Kidney glomerular epithelial cell (primary cell): Measurements from ENCODE around the gene FGF23.

Experiments used
- DNase-seq: peaks from one replicate; lab custom pipeline; 2025; lab: John Stamatoyannopoulos, UW

Gene FGF23

DNA sequence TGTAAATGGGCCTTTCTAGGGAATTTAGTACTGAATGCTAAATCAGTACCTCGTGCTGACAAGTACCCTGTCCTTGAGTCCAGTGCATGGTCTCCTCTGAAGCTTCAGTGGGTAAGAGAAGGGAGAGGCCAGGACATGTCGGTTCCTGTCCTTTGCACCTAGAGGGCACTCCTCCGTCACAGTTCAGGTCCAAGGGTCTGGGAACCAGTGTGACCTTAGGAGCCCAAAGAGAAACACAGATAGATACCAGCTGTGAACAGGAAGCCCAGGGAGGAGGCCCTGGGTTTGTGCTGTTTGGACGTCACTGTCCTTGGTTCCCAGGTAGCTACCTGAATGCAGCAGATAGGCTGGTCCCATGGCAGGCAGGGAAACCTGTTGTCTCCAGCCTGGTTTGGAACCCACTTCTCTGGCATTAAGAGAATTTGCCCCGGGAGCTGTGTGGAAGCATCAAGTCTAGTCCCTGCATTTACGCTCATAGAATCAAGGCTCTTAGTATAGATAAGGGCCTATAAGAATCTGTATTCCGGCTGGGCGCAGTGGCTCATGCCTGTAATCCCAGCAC lies 3.9 kb upstream of the FGF23 start:
- DNase-seq, result no peak

DNA sequence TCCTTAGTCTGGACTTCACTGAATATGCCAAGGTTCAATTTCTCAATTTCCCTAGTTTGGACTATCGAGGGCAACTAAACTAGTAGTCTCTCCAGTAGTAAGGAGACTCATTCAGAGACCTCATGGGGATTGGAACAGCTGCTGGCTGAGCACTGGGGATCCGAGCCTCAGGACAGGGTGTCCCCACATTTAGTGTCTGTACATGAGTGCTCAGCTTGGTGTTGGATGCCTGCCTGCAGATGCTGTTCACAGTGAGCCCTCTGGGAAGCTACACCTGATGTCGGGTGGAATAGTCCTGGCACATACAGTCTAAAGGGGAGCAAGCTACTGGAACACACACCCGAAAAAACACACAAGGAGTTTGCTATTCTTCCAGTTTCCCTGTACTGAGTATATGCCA lies 820 bp upstream of the FGF23 start:
- no peak for DNase-seq

DNA sequence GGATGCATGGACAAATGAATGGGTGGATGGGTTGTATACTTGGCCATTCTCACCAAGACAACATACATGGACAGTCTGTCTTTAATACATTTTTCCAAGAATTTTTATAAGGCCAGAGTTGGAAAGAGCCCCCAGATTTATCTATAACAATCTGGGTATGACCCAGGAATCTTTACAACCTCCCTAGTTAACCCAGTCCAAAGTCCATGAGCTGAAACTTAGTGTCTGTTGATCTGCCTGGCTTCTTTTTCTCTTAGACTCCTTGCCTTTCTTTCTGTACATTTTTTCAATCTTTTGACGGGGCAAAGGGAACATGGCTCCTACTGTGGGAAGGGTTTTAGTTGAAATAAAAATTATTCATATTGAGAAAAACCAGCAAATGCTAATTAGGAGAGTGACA lies 740 bp downstream of the FGF23 start:
- DNase-seq, result no peak

DNA sequence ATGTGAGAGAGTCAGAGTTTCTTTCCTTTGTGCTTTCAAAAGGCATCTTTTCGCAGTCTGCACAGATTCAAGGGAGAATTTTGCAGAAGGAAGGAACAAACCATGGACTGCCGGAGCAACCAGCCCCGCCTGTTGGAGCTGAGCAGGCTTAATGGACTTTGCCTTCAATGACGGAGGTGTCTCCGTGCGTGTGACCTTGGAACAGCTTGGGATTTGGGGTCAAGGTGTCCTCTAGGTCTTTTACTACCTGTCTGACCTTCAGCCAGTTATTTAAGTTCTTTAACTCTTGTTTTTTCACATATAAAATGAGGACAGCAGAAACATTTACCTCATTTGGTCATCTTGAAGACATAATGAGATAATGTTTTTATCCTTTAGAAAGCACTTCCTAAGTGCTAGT lies 4.1 kb downstream of the FGF23 start:
- no peak for DNase-seq

DNA sequence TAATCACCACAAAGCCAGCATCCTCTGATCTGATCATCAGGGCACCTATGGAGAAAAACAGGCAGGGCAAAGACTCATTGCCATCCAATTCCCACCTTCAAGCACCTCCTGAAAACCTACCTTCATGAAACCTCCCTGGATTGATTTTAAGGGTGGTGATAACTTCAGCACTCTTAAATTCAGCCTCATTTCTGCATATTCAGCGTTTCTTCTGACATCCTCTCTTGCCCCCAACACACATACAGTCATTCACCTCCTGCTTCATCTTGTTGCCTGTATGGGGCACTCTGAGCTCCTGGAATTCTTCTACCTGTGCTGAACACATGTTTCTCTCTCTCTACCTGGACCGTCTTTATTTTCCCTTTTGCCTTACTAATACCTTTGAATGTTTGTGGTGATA lies 6.9 kb downstream of the FGF23 start:
- DNase-seq, result no peak

DNA sequence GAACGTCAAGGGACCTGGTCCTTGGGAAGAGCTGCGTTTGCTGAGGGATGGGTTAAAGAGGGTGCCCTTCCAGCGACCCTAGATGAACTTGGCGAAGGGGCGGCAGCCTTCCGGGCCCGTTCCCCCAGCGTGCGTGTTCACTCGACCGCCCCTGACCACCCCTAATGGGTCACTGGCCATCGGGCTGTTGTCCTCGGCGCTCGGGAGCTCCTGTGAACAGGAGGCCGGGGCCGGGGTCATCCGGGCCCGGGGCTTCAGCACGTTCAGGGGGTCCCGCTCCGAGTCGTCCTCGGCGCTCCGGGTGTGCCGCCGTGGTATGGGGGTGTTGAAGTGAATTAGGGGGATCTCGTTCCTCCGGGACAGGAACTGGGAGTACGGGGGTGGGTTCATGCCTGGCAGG lies 9.2 kb downstream of the FGF23 start:
- no peak for DNase-seq

DNA sequence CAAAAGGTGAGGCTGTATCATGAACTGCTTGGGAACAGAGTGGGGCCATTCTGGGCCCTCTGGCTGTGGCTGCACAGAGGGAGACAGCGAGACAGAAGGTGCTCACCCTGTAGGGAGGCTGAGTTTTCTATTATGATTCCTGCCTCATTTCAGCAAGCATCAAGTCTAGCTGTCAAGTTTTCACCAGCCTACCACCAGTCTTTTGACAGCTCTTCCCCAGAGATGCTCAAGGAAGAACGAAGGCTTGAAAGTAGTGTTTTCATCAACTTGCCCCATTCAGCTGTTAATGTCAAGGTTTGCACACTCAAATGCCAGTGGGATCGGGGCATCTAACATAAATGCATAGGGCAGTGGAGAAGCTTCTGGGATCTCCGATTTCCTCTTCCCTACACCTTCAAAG lies 10.0 kb downstream of the FGF23 start:
- no peak for DNase-seq

DNA sequence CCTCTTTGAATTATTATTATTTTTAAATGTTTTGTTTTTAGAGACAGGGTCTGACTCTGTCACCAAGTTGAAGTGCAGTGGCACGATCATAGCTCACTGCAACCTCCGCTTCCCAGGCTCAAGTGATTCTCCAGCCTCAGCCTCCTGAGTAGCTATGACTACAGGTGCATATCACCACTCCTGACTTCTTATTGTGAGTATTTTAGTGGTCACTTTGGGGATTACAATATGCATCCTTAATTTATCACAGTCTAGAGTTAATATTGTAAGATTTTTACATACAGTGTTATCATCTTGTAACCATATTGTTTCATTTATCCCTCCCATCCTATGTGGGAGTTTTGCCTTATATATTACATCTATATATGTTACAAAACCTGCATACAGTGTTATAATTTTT lies 13.4 kb downstream of the FGF23 start:
- no peak for DNase-seq

DNA sequence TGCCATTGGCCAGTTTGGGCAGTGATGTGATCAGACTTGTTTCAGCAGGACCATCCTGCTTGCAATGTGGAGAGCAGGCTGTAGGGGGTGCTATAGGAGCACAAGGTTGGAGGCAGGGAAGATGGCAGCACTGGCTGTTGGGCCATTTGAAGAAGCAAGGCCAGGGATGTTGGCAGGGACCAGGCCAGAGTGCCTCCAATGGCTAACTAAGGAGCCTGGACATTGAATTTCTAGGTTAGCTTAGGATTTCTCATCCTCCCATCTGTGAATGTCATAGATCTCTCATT lies 23.5 kb downstream of the FGF23 start:
- DNase-seq, result no peak

DNA sequence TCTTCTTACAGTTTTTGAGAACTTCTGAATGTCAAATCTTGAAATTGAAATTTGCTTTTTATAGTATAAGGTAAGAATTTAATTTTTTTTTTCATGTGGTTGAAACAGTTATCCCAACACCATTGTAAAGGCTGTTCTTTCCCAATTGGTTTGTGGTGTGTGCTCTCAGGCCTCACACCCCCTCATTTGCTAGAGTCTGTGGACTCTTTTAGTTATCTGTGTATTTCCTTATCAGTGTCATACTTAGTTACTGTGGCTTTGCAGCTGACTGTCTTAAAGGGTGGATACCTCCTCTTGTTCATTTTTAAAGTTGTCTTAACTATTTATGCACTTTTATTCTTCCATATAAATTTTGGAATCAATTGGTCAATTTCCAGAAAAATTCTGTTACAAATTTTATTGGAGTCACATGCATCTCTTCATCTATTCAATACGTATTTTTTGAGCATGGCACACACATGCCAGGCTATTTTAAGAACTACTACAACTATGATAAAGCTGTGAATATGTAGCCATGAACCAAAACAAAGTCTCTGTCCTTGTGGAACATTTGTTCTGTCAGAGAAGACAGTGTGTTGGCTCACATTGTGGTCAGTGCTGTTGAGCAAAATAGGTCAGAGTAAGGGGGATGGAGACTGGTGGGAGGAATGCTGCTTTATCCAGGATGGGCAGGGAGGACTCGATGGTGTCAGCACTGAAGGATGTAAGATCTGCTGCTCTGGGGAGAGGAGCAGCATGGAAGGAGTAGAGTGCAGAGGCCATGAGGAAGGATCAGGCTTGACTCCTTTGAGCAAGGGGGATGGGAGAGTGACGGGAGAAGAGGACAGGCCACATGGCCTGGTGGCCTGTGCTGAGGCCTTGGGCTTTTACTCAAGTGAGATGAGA lies 24.1 kb downstream of the FGF23 start:
- no peak for DNase-seq

DNA sequence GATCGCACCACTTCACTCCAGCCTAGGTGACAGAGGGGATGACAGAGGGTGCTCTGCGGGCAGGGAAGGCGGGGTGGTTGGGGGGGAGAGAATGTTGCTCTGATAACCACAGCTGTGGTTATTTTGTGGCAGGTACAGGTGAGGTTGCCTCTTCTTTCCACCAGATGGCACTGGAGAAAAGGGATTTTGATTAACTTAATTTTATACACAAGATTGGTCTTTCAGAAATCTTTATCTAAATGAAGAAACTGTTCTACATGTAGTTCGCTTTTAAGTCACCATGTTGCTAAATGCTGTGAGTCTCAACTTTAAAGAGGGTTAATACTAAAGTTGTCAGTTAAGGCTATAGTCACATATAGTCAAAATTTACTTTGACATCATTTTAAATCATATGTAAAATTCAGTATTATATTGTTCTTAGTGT lies 25.7 kb downstream of the FGF23 start:
- no peak for DNase-seq

DNA sequence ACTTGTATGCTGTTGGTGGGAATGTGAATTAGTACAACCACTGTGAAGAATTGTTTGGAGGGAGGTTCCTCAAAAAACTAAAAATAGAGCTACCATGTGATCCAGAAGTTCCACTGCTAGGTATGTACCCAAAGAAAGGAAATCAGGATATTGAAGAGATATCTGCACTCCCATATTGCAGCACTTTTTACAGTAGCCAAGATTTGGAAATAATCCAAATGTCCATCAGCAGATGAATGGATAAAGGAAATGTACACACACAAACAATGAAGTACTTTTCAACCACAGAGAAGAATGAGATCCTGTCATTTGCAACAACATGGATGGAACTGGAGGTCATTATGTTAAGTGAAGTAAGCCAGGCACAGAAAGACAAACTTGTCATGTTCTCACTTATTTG lies 32.6 kb downstream of the FGF23 start:
- no peak for DNase-seq

DNA sequence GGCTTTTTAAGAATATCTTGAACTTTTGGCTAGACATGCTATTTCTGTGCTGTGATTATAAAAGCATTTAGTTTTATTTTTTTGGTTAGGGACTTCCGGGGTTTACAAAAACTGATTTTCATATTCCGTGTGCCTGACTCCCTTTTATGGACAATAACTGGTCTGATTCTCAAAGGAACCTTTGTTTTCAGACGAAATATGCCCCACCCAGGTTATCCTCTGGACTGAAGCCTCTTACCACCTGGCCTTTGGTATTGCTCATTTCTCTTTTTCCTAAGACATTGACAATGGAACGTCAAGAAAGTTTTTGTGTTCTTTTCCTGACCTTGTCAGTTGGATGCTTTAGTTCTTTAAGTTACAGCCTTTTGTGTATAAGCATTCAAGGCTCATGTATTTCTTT lies 47.7 kb downstream of the FGF23 start:
- no peak for DNase-seq

DNA sequence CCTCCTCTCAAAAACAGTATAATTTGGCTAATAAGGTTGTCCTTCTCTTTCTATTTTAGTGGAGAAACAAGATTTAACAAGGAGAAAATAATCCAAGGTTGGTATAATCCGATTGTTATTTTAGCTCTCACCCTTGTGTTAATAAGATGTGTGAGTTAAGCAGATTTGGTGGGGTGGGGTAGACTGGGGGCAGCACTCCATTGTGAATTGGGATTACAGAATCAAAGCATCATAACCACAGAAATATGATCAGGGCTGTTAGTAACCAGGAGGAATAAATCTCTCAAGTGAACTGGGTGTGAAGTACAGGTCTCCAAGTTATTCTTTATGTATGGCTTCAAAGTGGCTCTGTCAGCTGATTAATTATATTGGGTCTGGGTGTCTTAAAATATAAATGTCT lies 48.3 kb downstream of the FGF23 start:
- DNase-seq, result no peak

DNA sequence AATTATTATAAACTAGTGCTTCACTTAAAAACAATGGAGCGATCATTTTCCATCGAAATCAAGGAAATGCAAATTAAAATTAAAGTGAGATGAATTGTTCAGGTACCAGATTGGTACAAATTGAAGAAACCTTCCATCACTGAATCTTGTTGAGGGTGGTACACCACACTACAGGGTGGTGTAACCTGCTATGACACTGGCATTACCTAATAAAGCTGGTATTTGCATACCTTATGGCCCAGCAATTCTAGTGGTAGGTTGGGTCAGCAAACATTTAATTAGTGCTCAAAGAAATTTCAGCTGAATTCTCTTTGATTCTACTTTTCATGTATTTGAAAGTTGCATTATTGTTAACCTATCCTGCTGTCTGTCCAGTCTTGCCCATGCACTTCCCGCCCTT lies 49.3 kb downstream of the FGF23 start:
- DNase-seq, result no peak

DNA sequence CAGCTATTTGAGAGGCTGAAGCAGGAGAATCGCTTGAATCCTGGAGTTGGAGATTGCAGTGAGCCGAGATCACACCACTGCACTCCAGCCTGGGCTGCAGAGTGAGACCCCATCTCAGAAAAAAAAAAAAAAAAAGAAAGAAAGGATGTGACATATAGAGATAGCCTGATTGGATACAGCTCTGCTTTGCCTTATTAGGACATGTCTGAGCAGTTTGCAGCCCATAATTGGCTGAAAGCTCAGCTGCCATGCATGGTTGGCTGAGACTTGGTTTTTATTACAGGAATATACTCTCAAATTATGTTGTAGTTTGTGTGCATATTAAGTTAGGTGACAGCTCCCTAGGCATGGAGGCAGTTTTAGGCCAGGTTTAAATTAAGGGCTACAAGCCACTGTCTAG lies 52.2 kb downstream of the FGF23 start:
- no peak for DNase-seq

DNA sequence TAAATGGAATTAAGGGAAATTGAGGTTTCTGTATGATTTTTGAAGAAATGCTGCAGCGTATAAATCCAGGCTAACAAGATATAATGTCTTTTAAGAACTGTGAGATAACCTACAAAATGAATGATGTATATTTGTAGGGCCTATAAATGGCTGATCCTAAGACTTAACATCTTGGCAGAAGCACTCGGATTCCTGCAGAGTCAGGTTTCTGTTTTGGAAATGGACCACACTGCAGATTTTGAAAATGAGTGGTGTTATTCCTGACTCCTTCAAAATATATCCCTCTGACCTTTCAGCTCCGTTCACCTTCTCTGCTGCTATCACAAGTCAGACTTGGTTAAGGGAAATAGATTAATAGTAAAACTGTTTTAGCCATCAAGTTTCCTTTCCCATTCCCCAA lies 53.5 kb downstream of the FGF23 start:
- no peak for DNase-seq

DNA sequence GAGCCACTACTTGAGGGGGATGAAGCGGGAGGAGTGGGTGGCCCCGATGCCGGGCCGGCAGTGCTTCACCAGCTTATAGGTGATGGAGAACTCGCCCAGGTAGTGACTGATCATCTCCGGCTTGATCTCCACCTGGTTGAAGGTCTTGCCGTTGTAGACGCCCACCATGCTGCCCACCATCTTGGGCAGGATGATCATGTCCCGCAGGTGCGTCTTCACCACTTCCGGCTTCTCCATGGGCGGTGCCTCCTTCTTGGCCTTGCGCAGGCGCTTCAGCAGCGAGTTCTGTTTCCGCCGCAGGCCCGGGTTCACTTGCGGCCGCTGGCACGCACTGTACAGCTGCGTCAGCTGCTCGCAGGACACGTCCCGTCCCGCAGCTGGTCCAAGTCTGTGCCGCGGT lies 55.1 kb downstream of the FGF23 start:
- no peak for DNase-seq

DNA sequence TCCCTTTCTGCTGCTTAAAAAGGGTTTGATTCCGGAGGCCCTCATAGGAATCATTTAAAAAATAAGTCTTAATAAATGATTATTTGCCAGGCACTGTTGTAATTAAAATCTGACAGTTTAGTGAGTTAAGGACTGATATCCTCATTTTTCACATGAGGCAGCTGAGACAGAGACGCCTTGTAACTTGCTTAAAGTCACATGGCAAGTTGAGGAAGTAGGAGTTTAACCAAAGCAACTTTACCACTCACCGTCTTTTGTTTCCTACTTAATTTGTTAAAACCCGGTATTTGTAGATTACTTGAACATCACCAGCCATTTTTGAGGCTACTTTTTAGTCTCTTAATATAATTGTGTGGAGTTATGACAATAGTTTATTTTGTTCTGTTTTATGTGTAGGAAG lies 56.1 kb downstream of the FGF23 start:
- DNase-seq, result no peak

DNA sequence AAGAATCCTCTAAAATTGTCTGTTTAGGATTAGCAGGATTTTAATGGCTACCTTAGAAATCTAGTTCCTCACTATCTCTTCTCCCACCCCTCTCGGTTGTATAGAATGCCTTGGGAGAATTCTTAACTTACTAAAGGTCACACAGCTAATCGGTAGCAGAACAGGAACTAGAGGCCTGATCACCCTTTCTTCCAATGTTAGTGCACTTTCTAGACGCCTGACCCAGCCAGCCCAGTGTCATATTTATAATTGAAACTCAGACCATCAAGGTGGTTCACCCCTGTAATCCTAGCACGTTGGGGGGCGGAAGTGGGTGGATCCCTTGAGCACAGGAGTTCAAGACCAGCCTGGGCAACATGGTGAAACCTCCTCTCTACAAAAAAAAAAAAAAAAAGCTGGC lies 56.8 kb downstream of the FGF23 start:
- DNase-seq, result no peak

DNA sequence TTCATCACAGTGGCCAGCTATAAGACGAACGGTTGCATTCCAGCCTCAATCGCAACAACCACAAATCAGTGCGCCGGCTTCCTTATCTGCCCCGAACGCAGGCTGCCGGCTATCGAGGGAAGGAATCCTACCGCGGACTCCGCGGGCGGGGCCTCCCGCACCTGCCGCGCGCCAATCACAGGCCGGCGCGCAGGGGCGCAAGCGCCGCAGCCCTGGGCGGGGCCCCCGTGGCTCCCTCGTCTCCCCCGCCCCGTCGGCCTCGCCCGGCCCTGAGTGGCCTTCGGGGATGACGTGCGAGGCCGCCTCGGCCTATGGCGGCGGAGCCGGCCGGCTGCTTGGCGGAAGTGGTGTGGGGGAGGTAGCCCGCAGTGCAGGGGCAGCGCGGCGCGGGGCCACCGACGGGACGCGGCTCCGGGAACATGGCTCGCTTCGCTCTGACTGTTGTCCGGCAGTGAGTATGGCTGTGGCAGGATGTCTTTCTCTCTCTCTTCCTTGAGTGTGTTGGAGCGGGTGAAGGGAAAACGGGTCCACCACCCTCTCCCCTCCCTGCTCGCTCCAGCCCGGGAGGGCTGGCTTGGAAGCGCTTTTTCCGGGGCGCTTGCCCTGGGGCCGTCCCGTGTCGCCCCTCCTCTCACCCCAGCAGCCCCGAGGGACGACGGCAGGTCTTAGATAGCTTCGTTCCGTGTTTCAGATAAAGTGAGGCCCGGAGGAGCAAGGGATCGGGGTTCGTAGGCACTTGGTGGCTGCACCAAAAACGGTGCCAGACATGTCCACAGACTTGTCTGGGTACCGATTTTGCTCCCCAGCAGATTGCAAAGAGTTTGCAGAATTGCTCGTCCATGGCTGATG lies 58.4 kb downstream of the FGF23 start, which contains the start of gene TIGAR:
TSS of gene TIGAR (plus strand) at position 361 of the 849 bp plus-strand sequence. CDS start at position 420, 59 bp downstream.
- peak; percentile 98 for DNase-seq

DNA sequence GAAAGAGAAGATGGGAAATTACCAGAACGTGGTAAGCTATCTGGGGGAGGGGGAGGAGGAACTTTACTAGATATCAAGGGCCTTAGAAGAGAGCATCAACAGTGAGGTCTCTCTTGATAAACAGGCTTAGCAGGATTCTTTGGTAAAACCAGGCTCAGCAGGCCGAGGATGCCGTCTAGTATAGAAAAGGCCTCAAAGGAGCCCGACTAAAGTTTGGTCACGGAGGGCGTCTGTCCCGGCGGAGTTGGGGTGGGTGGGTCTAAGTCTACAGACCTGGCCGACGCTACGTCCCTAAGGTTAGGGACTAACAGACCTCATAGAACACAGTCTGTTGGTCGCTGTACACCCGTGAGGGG lies 59.0 kb downstream of the FGF23 start:
- no peak for DNase-seq
